Subcutaneous adipose tissue (tissue), 4 donors: ENCODE data around the gene MYH10. TPM values are rescaled to one million over a fixed set of nuclear protein-coding genes. Genes with fewer than 3 reads are reported as not detected.

Experiments used
- CTCF ChIP-seq: fragments of 450-650 bp; IDR thresholded peaks from one replicate; pipeline ENCODE4 v1.5.1; 2016; ENCODE audit warnings: low read depth, mild to moderate bottlenecking, control low read depth, antibody characterized with exemption, moderate library complexity
- total RNA-seq, 4 donors: library from RNA; depleted of rRNA; stranded (reverse); fragments of >200 nt; gene quantifications; one replicate each; pipeline ENCODE4 v1.1.0, GENCODE V29; 2016

The MYH10 gene
- total RNA-seq, 4 donors from 2014 or later: 39.8 to 70.6 (median 47.9) TPM

GRCh38 chr17:8606401-8606800, 24.1 kb downstream of the MYH10 start:
- no peak for TF ChIP-seq CTCF

DNA sequence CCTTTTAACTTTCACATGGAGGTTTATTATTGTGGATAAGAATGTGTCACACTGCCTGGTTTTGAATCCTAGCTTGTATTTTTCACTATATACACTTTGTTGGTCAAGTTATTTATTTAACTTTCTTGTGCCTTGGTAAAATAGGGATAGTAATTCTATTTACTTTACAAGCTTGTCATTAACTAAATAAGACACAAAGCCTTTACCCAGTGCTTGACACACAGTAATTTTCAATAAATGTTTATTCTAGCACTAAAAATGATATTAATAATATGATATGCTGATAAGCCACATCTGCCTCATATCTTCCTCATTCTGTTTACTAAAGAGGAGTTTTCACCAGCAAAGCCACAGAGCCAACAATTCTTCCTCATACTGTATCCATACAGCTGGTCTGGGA, 27.8 kb downstream of the MYH10 start:
- no peak for TF ChIP-seq CTCF

GRCh38 chr17:8599351-8600011, 31.0 kb downstream of the MYH10 start:
- TF ChIP-seq CTCF: no peak

- no peak for TF ChIP-seq CTCF
These were observed 31.6 kb downstream of the MYH10 start for GRCh38 chr17:8598913-8599312.

DNA sequence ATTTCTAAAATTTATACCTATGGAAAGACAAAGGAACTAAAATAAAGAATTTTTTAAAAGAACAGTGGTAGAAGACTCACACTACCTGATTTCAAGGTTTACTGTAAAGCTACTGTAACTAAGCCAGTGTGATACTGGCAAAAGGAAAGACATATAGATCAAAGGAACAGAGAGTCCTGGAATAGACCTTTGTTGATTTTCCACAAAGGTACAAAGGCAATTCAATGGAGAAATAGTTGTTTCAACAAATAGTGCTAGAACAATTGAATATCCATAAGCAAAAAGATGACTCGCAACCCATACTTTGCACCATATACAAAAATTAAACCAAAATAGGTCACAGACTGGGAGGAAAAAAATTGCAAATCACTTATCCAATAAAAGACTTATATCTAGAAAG, 36.7 kb downstream of the MYH10 start:
- TF ChIP-seq CTCF: no peak

DNA sequence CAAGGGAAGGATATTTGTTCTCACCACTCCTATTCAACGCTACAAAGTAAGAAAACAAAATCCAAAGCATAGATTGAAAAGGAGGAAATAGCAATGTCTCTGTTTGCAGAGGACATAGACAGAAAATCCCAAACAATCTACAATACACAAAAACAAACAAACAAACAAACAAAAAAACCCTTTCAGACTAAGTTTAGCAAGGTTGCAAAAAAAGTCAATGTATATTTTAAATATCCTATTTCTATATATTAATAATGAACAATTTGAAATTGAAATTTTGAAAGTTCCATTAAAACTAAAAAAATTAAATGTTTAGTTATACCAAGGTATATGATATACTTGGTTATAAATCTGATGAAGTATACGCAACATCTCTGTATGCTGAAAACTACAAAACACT, 37.2 kb downstream of the MYH10 start:
- no peak for TF ChIP-seq CTCF

DNA sequence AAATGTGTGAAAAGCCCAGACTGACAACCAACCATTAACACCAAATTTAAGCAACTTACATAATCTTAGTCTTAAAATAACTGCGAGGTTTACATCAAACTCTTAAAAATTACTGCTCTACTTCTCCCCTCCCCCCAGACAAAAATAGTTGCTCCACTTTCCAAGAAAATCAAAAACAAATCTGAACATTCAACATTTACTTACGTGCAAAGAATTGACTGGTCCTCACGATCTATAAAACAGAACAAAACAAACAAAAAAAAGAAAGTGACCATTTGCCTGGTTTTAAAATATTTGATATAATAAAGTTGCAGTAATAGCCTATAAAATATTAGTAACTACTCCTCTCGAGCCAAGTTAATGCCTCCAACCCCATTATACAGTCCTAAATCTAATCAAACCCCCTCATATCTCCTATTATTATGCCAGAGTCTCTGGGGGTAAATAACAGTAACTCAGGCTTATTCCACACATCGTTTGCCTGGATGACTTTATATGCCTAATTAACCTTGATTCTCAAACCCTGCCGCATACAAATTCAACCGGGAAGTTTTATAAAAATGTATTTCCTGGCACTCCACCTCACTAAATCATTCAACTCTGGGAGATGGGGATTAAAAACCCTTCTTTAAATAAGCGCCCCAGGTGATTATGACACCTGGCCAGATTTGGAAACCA, 41.5 kb downstream of the MYH10 start:
- TF ChIP-seq CTCF: no peak
